GM12878 (cell line): Measurements from ENCODE around the gene TPT1. TPM values are rescaled to one million over a fixed set of nuclear protein-coding genes. Genes with fewer than 3 reads are reported as not detected.

Experiments used
- ATAC-seq: fragments of 200-7000 bp; cut with Tn5 transposase; 3 replicates; pipeline ENCODE4 v1.9.1; 2020; ENCODE audit warnings: mild to moderate bottlenecking, moderate library complexity
- BruUV-seq: library from RNA; stranded (reverse); fragments of 400-500 nt; replicated peaks from 2 replicates; lab custom pipeline; 2021; lab: Mats Ljungman, UMichigan
- CTCF ChIA-PET: fragments of 300-600 bp; sonication (Branson Sonifier 250); formaldehyde crosslinking; extraction: SDS; loops from one replicate; lab custom pipeline; 2021; ENCODE audit warnings: inconsistent platforms; lab: Yijun Ruan, JAX
- POLR2A ChIA-PET: fragments of 350-600 bp; formaldehyde crosslinking; extraction: SDS; loops from one replicate; lab custom pipeline; 2021; ENCODE audit warnings: inconsistent platforms; lab: Charles Lee
- RAD21 ChIA-PET: fragments of 300-600 bp; sonication (Branson Sonifier 250); formaldehyde crosslinking; loops from one replicate; lab custom pipeline; 2023; ENCODE audit warnings: antibody characterized with exemption; ENCODE audit not compliant: unreplicated experiment; lab: Charles Lee
- SMC1A ChIA-PET: fragments of 300-600 bp; sonication (Branson Sonifier 250); formaldehyde crosslinking; loops from one replicate; lab custom pipeline; 2023; ENCODE audit not compliant: unreplicated experiment, uncharacterized antibody; lab: Charles Lee
- DNase-seq: peaks from one replicate; pipeline ENCODE4 v3.0.0-alpha.2; 2011; ENCODE audit warnings: low read depth, low spot score
- FAIRE-seq: peaks from 3 replicates; lab custom pipeline; 2011; peaks lifted over from hg19 to GRCh38; lab: Jason Lieb, UNC
- H2AFZ ChIP-seq: 2 replicates; pipeline ENCODE4 v1.6.0; 2011; ENCODE audit warnings: low read depth, low read length, control low read depth; ENCODE audit not compliant: control insufficient read depth
- H3K27ac ChIP-seq: 2 replicates; pipeline ENCODE4 v1.5.1; 2011; ENCODE audit warnings: control low read depth; ENCODE audit not compliant: control insufficient read depth, insufficient read depth
- H3K27me3 ChIP-seq, 2 experiments: replicated peaks in 1 of 2; 2 replicates each; pipeline versions ENCODE4 v1.6.0 to v1.6.1; 2011; ENCODE audit warnings: low read length in 1 of 2; ENCODE audit not compliant: control insufficient read depth in 2 of 2, insufficient read depth in 2 of 2
- H3K36me3 ChIP-seq, 2 experiments: 2 replicates each; pipeline ENCODE4 v1.5.1; 2011; ENCODE audit warnings: low read length in 1 of 2; ENCODE audit not compliant: control insufficient read depth in 2 of 2, insufficient read depth in 2 of 2
- H3K4me1 ChIP-seq: 2 replicates; pipeline ENCODE4 v1.6.1; 2011; ENCODE audit warnings: mild to moderate bottlenecking, low read length, moderate library complexity, mixed read lengths; ENCODE audit not compliant: control insufficient read depth, insufficient read depth
- H3K4me2 ChIP-seq: 2 replicates; pipeline ENCODE4 v1.6.0; 2011; ENCODE audit warnings: control low read depth; ENCODE audit not compliant: control insufficient read depth, insufficient read depth
- H3K4me3 ChIP-seq: fragments of 200-600 bp; sonication (generic); 2 replicates; pipeline ENCODE4 v1.5.1; 2016
- H3K79me2 ChIP-seq: 2 replicates; pipeline ENCODE4 v1.6.0; 2011; ENCODE audit warnings: low read length; ENCODE audit not compliant: control insufficient read depth, insufficient read depth
- H3K9ac ChIP-seq: 2 replicates; pipeline ENCODE4 v1.8.0; 2011; ENCODE audit warnings: low read length, control low read depth, mixed read lengths; ENCODE audit not compliant: control insufficient read depth, insufficient read depth
- H3K9me3 ChIP-seq: replicated peaks from 3 replicates; pipeline ENCODE4 v1.5.1; 2011; ENCODE audit warnings: mild to moderate bottlenecking, low read length; ENCODE audit not compliant: control insufficient read depth, insufficient read depth
- H4K20me1 ChIP-seq: 2 replicates; pipeline ENCODE4 v1.6.0; 2011; ENCODE audit not compliant: control insufficient read depth, insufficient read depth
- ASH2L ChIP-seq: fragments of 300-600, 200-600 bp; sonication (generic); IDR thresholded peaks from 2 replicates; pipeline ENCODE4 v1.6.1; 2017; ENCODE audit warnings: low read depth, mild to moderate bottlenecking, borderline replicate concordance
- EGR1 ChIP-seq, 2 experiments: IDR thresholded peaks; 1 replicate in 1 of 2; 2 replicates in 1 of 2; pipeline ENCODE4 v1.6.1; 2011 to 2012; ENCODE audit warnings: low read depth in 2 of 2, low read length in 2 of 2, borderline replicate concordance in 1 of 2, mild to moderate bottlenecking in 1 of 2, moderate library complexity in 1 of 2
- IKZF1 ChIP-seq: fragments of 450-650 bp; conservative IDR thresholded peaks from 2 replicates; pipeline ENCODE4 v1.6.1; 2017; ENCODE audit warnings: antibody characterized with exemption, mild to moderate bottlenecking
- LARP7 ChIP-seq: fragments of 450-650 bp; IDR thresholded peaks from 2 replicates; pipeline ENCODE4 v1.6.1; 2017; ENCODE audit warnings: mild to moderate bottlenecking
- POLR2AphosphoS2 ChIP-seq: IDR thresholded peaks from 2 replicates; pipeline ENCODE4 v1.6.1; 2011; ENCODE audit warnings: low read depth, mild to moderate bottlenecking, low read length, improper control_type of control experiment, moderate library complexity
- SMAD5 ChIP-seq: IDR thresholded peaks from 2 replicates; pipeline ENCODE4 v1.6.1; 2016; ENCODE audit warnings: antibody characterized with exemption, low read depth
- SMARCA5 ChIP-seq: fragments of 450-650 bp; IDR thresholded peaks from 2 replicates; pipeline ENCODE4 v1.6.1; 2017; ENCODE audit warnings: mild to moderate bottlenecking
- STAT1 ChIP-seq: fragments of 450-650 bp; conservative IDR thresholded peaks from 2 replicates; pipeline ENCODE4 v1.6.1; 2014; ENCODE audit warnings: antibody characterized with exemption, mild to moderate bottlenecking
- ZNF274 ChIP-seq: IDR thresholded peaks from one replicate; pipeline ENCODE4 v1.8.0; 2011; ENCODE audit not compliant: insufficient read length, insufficient read depth
- WGBS: methylation state at CpG from one replicate; pipeline ENCODE4 v1.1.6; 2016; ENCODE audit warnings: low lambda C conversion rate; ENCODE audit not compliant: insufficient replicate concordance, insufficient coverage; ENCODE audit errors: missing lambda C conversion rate; 5-methylcytosine and 5-hydroxymethylcytosine counted together
- in situ Hi-C: fragments of 300-500 bp; cut with MboI; formaldehyde crosslinking; loops from 9 replicates; pipeline ENCODE4 v1.14.3; 2018; ENCODE audit warnings: mixed read lengths
- intact Hi-C: fragments of 100-400 bp; cut with micrococcal nuclease; formaldehyde crosslinking; loops from one replicate; pipeline ENCODE4 v1.14.2; 2022; ENCODE audit not compliant: unreplicated experiment
- polyA plus RNA-seq, 11 experiments: library from polyadenylated mRNA; depleted of rRNA in 4 of 11; unstranded in 6 of 11; stranded (reverse) in 5 of 11; fragments of >200 nt; fragmentation: Nextera tagmentation in 4 of 11; fragmentation: Illumina TruSeq in 1 of 11; extraction: Ambion mirVana in 4 of 11; extraction: Trizol in 1 of 11; gene quantifications; 1 replicate in 1 of 11; 2 replicates in 10 of 11; pipeline versions ENCODE4 v1.2.1 to v1.2.3, GENCODE V29; 2011 to 2016; ENCODE audit warnings: inconsistent platforms in 2 of 11, missing spikeins in 2 of 11, low read depth in 1 of 11
- total RNA-seq, 4 experiments: library from RNA; depleted of rRNA in 3 of 4; stranded (reverse); fragments of >200 nt in 3 of 4; fragmentation: Illumina TruSeq in 1 of 4; extraction: Trizol in 1 of 4; gene quantifications; 2 replicates each; pipeline versions ENCODE4 v1.2.1 to v1.2.3, GENCODE V29; 2013 to 2021
- TF ChIP-seq, protein P1 (sequence below): IDR thresholded peaks from 2 replicates; pipeline ENCODE4 v1.6.1; 2012; ENCODE audit warnings: mild to moderate bottlenecking, low read depth, low read length
- TF ChIP-seq, protein P2 (sequence below): IDR thresholded peaks from 2 replicates; pipeline ENCODE4 v1.6.1; 2011; ENCODE audit warnings: mild to moderate bottlenecking, low read depth, low read length, moderate library complexity; ENCODE audit not compliant: insufficient replicate concordance

The TPT1 gene
- total and polyA plus RNA-seq, 10 of the 15 experiments (the other 5 are each of a cell fraction or from before 2014, with no cell fraction given): 1,038 to 5,925 (median 2,336) TPM

- Histone ChIP-seq H3K4me2 (no peak overlapping the region), H2AFZ (no peak overlapping the region), H4K20me1 (no peaks in the 10 kb centered on the region), H3K27me3 (no peaks in the 10 kb centered on the region), H3K4me1 (peaks cover 12% of the 10 kb centered on the region), H3K36me3 (no peaks in the 10 kb centered on the region), H3K4me3 (no peak overlapping the region), H3K9me3 (no peaks in the 10 kb centered on the region; the same call in 2 of the 3 replicates), H3K79me2 (no peaks in the 10 kb centered on the region), H3K27ac (no peak overlapping the region), H3K9ac (no peak overlapping the region)
- ChIA-PET CTCF (interaction anchor here (0.8 kb wide), 1 partner anchor 125 kb away, joined by 3 read pairs; no protein-coding TSS in a partner anchor), SMC1A (no interaction called here), POLR2A (interaction anchor here (1.1 to 1.5 kb wide), 3 partner anchors 10 to 25 kb away, joined by 3 to 5 read pairs (median 3); partner anchors contain the start of gene TPT1), RAD21 (no interaction called here)
- DNase-seq (no peak), ATAC-seq (no peak), FAIRE-seq (no peak)
- TF ChIP-seq IKZF1: no peak
- 95% methylated on average over 4 of the region's 4 CpGs for WGBS
- BruUV-seq: no TSS peak
- intact Hi-C loops: no loop called here
- in situ Hi-C loops: no loop called here
Measured at GRCh38 chr13:45365558-45365885, 24.5 kb upstream of the TPT1 start.

- intact Hi-C loops: no loop called here
- SMC1A ChIA-PET: no interaction called here
- no peak for TF ChIP-seq STAT1
- TF ChIP-seq POLR2AphosphoS2: no peak
- TF ChIP-seq SMARCA5: no peak
- TF ChIP-seq ASH2L: no peak
- TF ChIP-seq SMAD5: no peak
- TF ChIP-seq, protein P1, sequence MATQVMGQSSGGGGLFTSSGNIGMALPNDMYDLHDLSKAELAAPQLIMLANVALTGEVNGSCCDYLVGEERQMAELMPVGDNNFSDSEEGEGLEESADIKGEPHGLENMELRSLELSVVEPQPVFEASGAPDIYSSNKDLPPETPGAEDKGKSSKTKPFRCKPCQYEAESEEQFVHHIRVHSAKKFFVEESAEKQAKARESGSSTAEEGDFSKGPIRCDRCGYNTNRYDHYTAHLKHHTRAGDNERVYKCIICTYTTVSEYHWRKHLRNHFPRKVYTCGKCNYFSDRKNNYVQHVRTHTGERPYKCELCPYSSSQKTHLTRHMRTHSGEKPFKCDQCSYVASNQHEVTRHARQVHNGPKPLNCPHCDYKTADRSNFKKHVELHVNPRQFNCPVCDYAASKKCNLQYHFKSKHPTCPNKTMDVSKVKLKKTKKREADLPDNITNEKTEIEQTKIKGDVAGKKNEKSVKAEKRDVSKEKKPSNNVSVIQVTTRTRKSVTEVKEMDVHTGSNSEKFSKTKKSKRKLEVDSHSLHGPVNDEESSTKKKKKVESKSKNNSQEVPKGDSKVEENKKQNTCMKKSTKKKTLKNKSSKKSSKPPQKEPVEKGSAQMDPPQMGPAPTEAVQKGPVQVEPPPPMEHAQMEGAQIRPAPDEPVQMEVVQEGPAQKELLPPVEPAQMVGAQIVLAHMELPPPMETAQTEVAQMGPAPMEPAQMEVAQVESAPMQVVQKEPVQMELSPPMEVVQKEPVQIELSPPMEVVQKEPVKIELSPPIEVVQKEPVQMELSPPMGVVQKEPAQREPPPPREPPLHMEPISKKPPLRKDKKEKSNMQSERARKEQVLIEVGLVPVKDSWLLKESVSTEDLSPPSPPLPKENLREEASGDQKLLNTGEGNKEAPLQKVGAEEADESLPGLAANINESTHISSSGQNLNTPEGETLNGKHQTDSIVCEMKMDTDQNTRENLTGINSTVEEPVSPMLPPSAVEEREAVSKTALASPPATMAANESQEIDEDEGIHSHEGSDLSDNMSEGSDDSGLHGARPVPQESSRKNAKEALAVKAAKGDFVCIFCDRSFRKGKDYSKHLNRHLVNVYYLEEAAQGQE: no peak
- TF ChIP-seq, protein P2, sequence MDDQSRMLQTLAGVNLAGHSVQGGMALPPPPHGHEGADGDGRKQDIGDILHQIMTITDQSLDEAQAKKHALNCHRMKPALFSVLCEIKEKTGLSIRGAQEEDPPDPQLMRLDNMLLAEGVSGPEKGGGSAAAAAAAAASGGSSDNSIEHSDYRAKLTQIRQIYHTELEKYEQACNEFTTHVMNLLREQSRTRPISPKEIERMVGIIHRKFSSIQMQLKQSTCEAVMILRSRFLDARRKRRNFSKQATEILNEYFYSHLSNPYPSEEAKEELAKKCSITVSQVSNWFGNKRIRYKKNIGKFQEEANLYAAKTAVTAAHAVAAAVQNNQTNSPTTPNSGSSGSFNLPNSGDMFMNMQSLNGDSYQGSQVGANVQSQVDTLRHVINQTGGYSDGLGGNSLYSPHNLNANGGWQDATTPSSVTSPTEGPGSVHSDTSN: no peak
- no peak for TF ChIP-seq LARP7
- TF ChIP-seq EGR1 (IDR thresholded peaks at IDR 0.05; ENCODE audit: borderline replicate concordance in 1 of 2, low read depth in 2 of 2, low read length in 2 of 2): no peak
- no peak for TF ChIP-seq ZNF274
Measured at GRCh38 chr13:45364876-45365557, 24.0 kb upstream of the TPT1 start.

More at GRCh38 chr13:45364876-45365557, 24.0 kb upstream of the TPT1 start:
- H2AFZ ChIP-seq: no peak overlapping the region
- H3K9me3 ChIP-seq: no peaks in the 10 kb centered on the region; the same call in 2 of the 3 replicates
- no peak for FAIRE-seq
- H3K79me2 ChIP-seq: no peaks in the 10 kb centered on the region
- no TSS peak for BruUV-seq
- ChIA-PET RAD21 (no interaction called here), POLR2A (interaction anchor here (1.1 to 1.5 kb wide), 3 partner anchors 9 to 24 kb away, joined by 3 to 5 read pairs (median 3); partner anchors contain the start of gene TPT1), CTCF (interaction anchor here (0.8 kb wide), 1 partner anchor 125 kb away, joined by 3 read pairs; no protein-coding TSS in a partner anchor)
- no peak overlapping the region for H3K4me2 ChIP-seq
- no peak overlapping the region for H3K4me3 ChIP-seq
- no peaks in the 10 kb centered on the region for H3K36me3 ChIP-seq
- in situ Hi-C loops: no loop called here
- 93% methylated on average over 10 of the region's 10 CpGs for WGBS
- no peaks in the 10 kb centered on the region for H4K20me1 ChIP-seq
- H3K4me1 ChIP-seq: peaks cover 12% of the 10 kb centered on the region
- no peak for DNase-seq
- no peaks in the 10 kb centered on the region for H3K27me3 ChIP-seq
- H3K9ac ChIP-seq: no peak overlapping the region
- no peak overlapping the region for H3K27ac ChIP-seq
- no peak for ATAC-seq
